Measurements from ENCODE around the gene ARRB1. TPM values are rescaled to one million over a fixed set of nuclear protein-coding genes. Genes with fewer than 3 reads are reported as not detected.

ARRB1 gene
- total RNA-seq, 1 experiment from 2014 or later: 219 TPM

DNA sequence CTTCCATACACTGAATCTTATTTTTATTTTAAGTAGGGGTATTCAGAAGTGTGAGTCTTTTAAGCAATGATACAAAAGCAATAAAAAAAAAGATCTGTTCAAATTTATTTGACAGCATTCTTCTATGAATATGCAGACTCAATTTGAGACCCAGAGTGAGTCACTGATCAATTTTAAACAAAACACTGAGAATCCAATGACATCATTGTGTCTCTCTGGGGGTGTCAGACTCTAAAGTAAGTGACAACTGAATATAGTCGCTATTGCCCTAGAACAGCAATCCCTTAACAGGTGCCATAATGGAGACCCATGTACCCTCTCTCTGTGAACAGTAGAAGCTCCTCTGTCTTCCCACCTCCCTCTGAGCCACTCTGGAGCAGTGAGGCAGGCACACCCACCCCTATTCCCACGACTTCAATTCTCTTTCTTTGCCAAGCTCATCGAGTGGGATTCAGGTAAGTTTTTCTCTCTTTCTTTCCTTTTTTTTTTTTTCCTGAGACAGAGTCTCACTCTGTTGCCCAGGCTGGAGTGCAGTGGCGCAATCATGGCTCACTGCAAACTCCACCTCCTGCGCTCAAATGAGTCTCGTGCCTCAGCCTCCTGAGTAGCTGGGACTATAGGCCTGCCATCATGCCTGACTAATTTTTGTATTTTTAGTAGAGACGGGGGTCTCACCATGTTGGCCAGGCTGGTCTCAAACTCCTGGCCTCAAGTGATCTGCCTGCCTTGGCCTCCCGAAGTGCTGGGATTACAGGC is 42.8 kb upstream of the ARRB1 start:
- BruUV-seq (replicated peaks): no TSS peak
- no peaks in the 10 kb centered on the region for H3K4me1 ChIP-seq (ENCODE audit: control insufficient read depth, insufficient read depth, low read length)
- no peak overlapping the region for H3K27ac ChIP-seq (ENCODE audit: low read length)
- ChIA-PET CTCF (interaction anchor here (0.7 kb wide), 1 partner anchor 51 kb away, joined by 3 read pairs; no protein-coding TSS in a partner anchor), POLR2A (interaction anchor here (0.6 kb wide), 1 partner anchor 113 kb away, joined by 8 read pairs; no protein-coding TSS in a partner anchor)
- TF ChIP-seq SIN3A (IDR thresholded peaks at IDR 0.05; ENCODE audit: borderline replicate concordance, insufficient read depth, low read depth, low read length) (no peak), TCF7L2 (IDR thresholded peaks at IDR 0.05; ENCODE audit: low read depth, low read length) (no peak), POLR2AphosphoS5 (IDR thresholded peaks at IDR 0.05; ENCODE audit: low read depth, low read length) (no peak)
- TF ChIP-seq, protein P1, sequence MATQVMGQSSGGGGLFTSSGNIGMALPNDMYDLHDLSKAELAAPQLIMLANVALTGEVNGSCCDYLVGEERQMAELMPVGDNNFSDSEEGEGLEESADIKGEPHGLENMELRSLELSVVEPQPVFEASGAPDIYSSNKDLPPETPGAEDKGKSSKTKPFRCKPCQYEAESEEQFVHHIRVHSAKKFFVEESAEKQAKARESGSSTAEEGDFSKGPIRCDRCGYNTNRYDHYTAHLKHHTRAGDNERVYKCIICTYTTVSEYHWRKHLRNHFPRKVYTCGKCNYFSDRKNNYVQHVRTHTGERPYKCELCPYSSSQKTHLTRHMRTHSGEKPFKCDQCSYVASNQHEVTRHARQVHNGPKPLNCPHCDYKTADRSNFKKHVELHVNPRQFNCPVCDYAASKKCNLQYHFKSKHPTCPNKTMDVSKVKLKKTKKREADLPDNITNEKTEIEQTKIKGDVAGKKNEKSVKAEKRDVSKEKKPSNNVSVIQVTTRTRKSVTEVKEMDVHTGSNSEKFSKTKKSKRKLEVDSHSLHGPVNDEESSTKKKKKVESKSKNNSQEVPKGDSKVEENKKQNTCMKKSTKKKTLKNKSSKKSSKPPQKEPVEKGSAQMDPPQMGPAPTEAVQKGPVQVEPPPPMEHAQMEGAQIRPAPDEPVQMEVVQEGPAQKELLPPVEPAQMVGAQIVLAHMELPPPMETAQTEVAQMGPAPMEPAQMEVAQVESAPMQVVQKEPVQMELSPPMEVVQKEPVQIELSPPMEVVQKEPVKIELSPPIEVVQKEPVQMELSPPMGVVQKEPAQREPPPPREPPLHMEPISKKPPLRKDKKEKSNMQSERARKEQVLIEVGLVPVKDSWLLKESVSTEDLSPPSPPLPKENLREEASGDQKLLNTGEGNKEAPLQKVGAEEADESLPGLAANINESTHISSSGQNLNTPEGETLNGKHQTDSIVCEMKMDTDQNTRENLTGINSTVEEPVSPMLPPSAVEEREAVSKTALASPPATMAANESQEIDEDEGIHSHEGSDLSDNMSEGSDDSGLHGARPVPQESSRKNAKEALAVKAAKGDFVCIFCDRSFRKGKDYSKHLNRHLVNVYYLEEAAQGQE (IDR thresholded peaks at IDR 0.05; ENCODE audit: insufficient read depth in 1 of 2, low read depth in 2 of 2, low read length in 1 of 2): no peak
- TF ChIP-seq, protein P2, sequence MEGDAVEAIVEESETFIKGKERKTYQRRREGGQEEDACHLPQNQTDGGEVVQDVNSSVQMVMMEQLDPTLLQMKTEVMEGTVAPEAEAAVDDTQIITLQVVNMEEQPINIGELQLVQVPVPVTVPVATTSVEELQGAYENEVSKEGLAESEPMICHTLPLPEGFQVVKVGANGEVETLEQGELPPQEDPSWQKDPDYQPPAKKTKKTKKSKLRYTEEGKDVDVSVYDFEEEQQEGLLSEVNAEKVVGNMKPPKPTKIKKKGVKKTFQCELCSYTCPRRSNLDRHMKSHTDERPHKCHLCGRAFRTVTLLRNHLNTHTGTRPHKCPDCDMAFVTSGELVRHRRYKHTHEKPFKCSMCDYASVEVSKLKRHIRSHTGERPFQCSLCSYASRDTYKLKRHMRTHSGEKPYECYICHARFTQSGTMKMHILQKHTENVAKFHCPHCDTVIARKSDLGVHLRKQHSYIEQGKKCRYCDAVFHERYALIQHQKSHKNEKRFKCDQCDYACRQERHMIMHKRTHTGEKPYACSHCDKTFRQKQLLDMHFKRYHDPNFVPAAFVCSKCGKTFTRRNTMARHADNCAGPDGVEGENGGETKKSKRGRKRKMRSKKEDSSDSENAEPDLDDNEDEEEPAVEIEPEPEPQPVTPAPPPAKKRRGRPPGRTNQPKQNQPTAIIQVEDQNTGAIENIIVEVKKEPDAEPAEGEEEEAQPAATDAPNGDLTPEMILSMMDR (IDR thresholded peaks at IDR 0.05): no peak
- no peaks in the 10 kb centered on the region for H3K36me3 ChIP-seq (ENCODE audit: control insufficient read depth, insufficient read depth, low read length)
- no peaks in the 10 kb centered on the region for H3K9me3 ChIP-seq (ENCODE audit: control insufficient read depth, insufficient read depth, low read depth, low read length)
- in situ Hi-C loops (cut with HindIII; ENCODE audit: low pct_unique_long_range_greater_than_20kb, low sequenced_read_pairs) (no loop called here), intact Hi-C loops (cut with micrococcal nuclease; ENCODE audit: unreplicated experiment) (no loop called here)
- no peak overlapping the region for H3K4me3 ChIP-seq (ENCODE audit: low read depth in 2 of 2, low read length in 2 of 2)
- no peak for DNase-seq (ENCODE audit: low read depth, low spot score)
- no peaks in the 10 kb centered on the region for H3K27me3 ChIP-seq (ENCODE audit: control insufficient read depth, insufficient read depth, low read length)
- ATAC-seq: no peak

DNA sequence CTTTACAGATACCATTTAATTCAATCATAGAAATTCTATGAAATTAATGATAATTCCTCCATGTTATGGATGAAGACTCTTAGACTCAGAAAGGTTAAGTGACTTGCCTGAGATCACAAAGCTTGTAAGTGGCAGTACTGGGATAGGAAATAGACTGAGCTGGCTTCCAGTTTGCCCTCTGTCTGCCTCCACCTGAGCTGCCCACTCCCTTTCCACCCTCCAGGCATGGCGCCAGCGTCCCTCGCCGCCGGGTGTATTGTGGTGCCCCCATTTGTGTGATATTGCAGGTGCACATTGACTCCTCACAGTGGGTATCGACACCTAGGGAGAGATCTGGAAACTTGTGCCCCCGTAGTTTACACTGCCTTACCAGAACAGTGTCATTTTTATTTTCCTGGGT is 38.5 kb upstream of the ARRB1 start:
- DNase-seq (ENCODE audit: low read depth, low spot score) (no peak), ATAC-seq (no peak)
- intact Hi-C loops (cut with micrococcal nuclease; ENCODE audit: unreplicated experiment) (loop anchor here (2.0 kb wide), 1 partner anchor 35 kb away; no protein-coding TSS in a partner anchor), in situ Hi-C loops (cut with HindIII; ENCODE audit: low pct_unique_long_range_greater_than_20kb, low sequenced_read_pairs) (no loop called here)
- Histone ChIP-seq H3K27ac (ENCODE audit: low read length) (no peak overlapping the region), H3K36me3 (ENCODE audit: control insufficient read depth, insufficient read depth, low read length) (no peaks in the 10 kb centered on the region), H3K4me3 (ENCODE audit: low read depth in 2 of 2, low read length in 2 of 2) (no peak overlapping the region), H3K9me3 (ENCODE audit: control insufficient read depth, insufficient read depth, low read depth, low read length) (no peaks in the 10 kb centered on the region), H3K27me3 (ENCODE audit: control insufficient read depth, insufficient read depth, low read length) (no peaks in the 10 kb centered on the region), H3K4me1 (ENCODE audit: control insufficient read depth, insufficient read depth, low read length) (peaks cover 29% of the 10 kb centered on the region)
- TF ChIP-seq, protein P1 (IDR thresholded peaks at IDR 0.05; ENCODE audit: insufficient read depth in 1 of 2, low read depth in 2 of 2, low read length in 1 of 2): no peak
- TF ChIP-seq TCF7L2 (IDR thresholded peaks at IDR 0.05; ENCODE audit: low read depth, low read length) (no peak), POLR2AphosphoS5 (IDR thresholded peaks at IDR 0.05; ENCODE audit: low read depth, low read length) (no peak), SIN3A (IDR thresholded peaks at IDR 0.05; ENCODE audit: borderline replicate concordance, insufficient read depth, low read depth, low read length) (no peak)
- TF ChIP-seq, protein P2 (IDR thresholded peaks at IDR 0.05): no peak
- BruUV-seq (replicated peaks): no TSS peak
- ChIA-PET CTCF (interaction anchor here (0.6 to 0.8 kb wide), 3 partner anchors 24 to 131 kb away, joined by 3 to 7 read pairs (median 4); no protein-coding TSS in a partner anchor), POLR2A (no interaction called here)
